SK-N-SH treated with all-trans-retinoic acid at 6 μM for 48 hours (cell line): ENCODE measurements around the gene CELA3A.

Experiments
- ATAC-seq: fragments of 200-7000 bp; cut with Tn5 transposase; 3 replicates; pipeline ENCODE4 v1.9.1; 2020; ENCODE audit warnings: mild to moderate bottlenecking, moderate library complexity
- ARNTL ChIP-seq: fragments of 450-650 bp; formaldehyde crosslinking; IDR thresholded peaks from 2 replicates; pipeline ENCODE4 v1.5.0; 2020; ENCODE audit warnings: low read depth, mild to moderate bottlenecking, moderate library complexity, borderline replicate concordance
- BACH2 ChIP-seq: fragments of 250-450 bp; sonication (Bioruptor Pico); IDR thresholded peaks from 2 replicates; pipeline ENCODE4 v1.9.0; 2021; ENCODE audit warnings: mild to moderate bottlenecking, borderline replicate concordance
- CSDC2 ChIP-seq: fragments of 250-450 bp; sonication (Bioruptor Pico); IDR thresholded peaks from 2 replicates; pipeline ENCODE4 v1.5.0; 2020; ENCODE audit warnings: mild to moderate bottlenecking, moderate library complexity
- CSRNP3 ChIP-seq: fragments of 250-450 bp; sonication (Bioruptor Pico); IDR thresholded peaks from 2 replicates; pipeline ENCODE4 v1.5.1; 2021; ENCODE audit warnings: mild to moderate bottlenecking, moderate library complexity
- GLIS3 ChIP-seq: fragments of 250-450 bp; sonication (Bioruptor Pico); IDR thresholded peaks from 2 replicates; pipeline ENCODE4 v1.5.0; 2020; ENCODE audit warnings: mild to moderate bottlenecking, moderate library complexity
- ISL1 ChIP-seq: fragments of 250-450 bp; sonication (Bioruptor Pico); IDR thresholded peaks from 2 replicates; pipeline ENCODE4 v2.1.2; 2022; ENCODE audit warnings: mild to moderate bottlenecking, moderate library complexity
- OSR1 ChIP-seq: fragments of 250-450 bp; sonication (Bioruptor Pico); IDR thresholded peaks from 2 replicates; pipeline ENCODE4 v1.8.0; 2022; ENCODE audit warnings: moderate library complexity, mild to moderate bottlenecking, inconsistent platforms
- PATZ1 ChIP-seq: fragments of 250-450 bp; sonication (Bioruptor Pico); IDR thresholded peaks from 2 replicates; pipeline ENCODE4 v1.8.0; 2020; ENCODE audit warnings: mild to moderate bottlenecking, moderate library complexity, borderline replicate concordance
- POU6F1 ChIP-seq: fragments of 250-450 bp; sonication (Bioruptor Pico); IDR thresholded peaks from 2 replicates; pipeline ENCODE4 v1.8.0; 2021; ENCODE audit warnings: low read depth, mild to moderate bottlenecking, moderate library complexity, borderline replicate concordance
- PPARA ChIP-seq: fragments of 250-450 bp; sonication (Bioruptor Pico); IDR thresholded peaks from 2 replicates; pipeline ENCODE4 v1.5.0; 2020; ENCODE audit warnings: mild to moderate bottlenecking, borderline replicate concordance
- RARB ChIP-seq: fragments of 250-450 bp; sonication (Bioruptor Pico); IDR thresholded peaks from 2 replicates; pipeline ENCODE4 v1.8.0; 2021; ENCODE audit warnings: mild to moderate bottlenecking, moderate library complexity
- SNAI2 ChIP-seq: fragments of 250-450 bp; sonication (Bioruptor Pico); IDR thresholded peaks from 2 replicates; pipeline ENCODE4 v1.5.0; 2020; ENCODE audit warnings: mild to moderate bottlenecking, moderate library complexity
- TCF4 ChIP-seq: fragments of 250-450 bp; sonication (Bioruptor Pico); IDR thresholded peaks from 2 replicates; pipeline ENCODE4 v1.8.0; 2021; ENCODE audit warnings: mild to moderate bottlenecking, moderate library complexity, borderline replicate concordance
- TOX ChIP-seq: fragments of 250-450 bp; sonication (Bioruptor Pico); IDR thresholded peaks from 2 replicates; pipeline ENCODE4 v1.8.0; 2021; ENCODE audit warnings: mild to moderate bottlenecking, moderate library complexity, borderline replicate concordance
- TSHZ2 ChIP-seq: fragments of 250-450 bp; sonication (Bioruptor Pico); IDR thresholded peaks from 2 replicates; pipeline ENCODE4 v1.5.0; 2020; ENCODE audit warnings: mild to moderate bottlenecking, moderate library complexity
- ZC3H10 ChIP-seq: fragments of 250-450 bp; sonication (Bioruptor Pico); IDR thresholded peaks from 2 replicates; pipeline ENCODE4 v1.5.1; 2021; ENCODE audit warnings: mild to moderate bottlenecking, moderate library complexity
- ZFP3 ChIP-seq: fragments of 250-450 bp; sonication (Bioruptor Pico); IDR thresholded peaks from 2 replicates; pipeline ENCODE4 v1.5.0; 2020; ENCODE audit warnings: mild to moderate bottlenecking, moderate library complexity
- ZFP30 ChIP-seq: fragments of 450-650 bp; formaldehyde crosslinking; IDR thresholded peaks from 2 replicates; pipeline ENCODE4 v1.5.0; 2022; ENCODE audit warnings: mild to moderate bottlenecking, moderate library complexity
- ZNF565 ChIP-seq: fragments of 450-650 bp; formaldehyde crosslinking; conservative IDR thresholded peaks from 2 replicates; pipeline ENCODE4 v1.5.0; 2020; ENCODE audit warnings: low read depth, mild to moderate bottlenecking, moderate library complexity
- ZNF70 ChIP-seq: fragments of 450-650 bp; formaldehyde crosslinking; IDR thresholded peaks from 2 replicates; pipeline ENCODE4 v1.5.0; 2020; ENCODE audit warnings: mild to moderate bottlenecking, moderate library complexity

The CELA3A gene

GRCh38 chr1:22038036-22038435, 36.6 kb downstream of the CELA3A start (continued):
- TF ChIP-seq PATZ1, result no peak
- no peak for TF ChIP-seq TSHZ2 (CRISPR knock-in tag)
- no peak for TF ChIP-seq CSRNP3 (CRISPR knock-in tag)
- no peak for TF ChIP-seq TOX (CRISPR knock-in tag)
- TF ChIP-seq ZNF70 (CRISPR knock-in tag), result no peak

- peak; percentile 80 for ATAC-seq
- TF ChIP-seq CSRNP3 (CRISPR knock-in tag), result no peak
- TF ChIP-seq GLIS3 (CRISPR knock-in tag), result no peak
- TF ChIP-seq PATZ1, result no peak
- no peak for TF ChIP-seq ARNTL
- TF ChIP-seq OSR1 (CRISPR knock-in tag), result no peak
- TF ChIP-seq CSDC2 (CRISPR knock-in tag), result no peak
- TF ChIP-seq ZNF565 (CRISPR knock-in tag), result no peak
- no peak for TF ChIP-seq ZNF70 (CRISPR knock-in tag)
- no peak for TF ChIP-seq ZFP30 (CRISPR knock-in tag)
- TF ChIP-seq ISL1, result no peak
- no peak for TF ChIP-seq PPARA (CRISPR knock-in tag)
- no peak for TF ChIP-seq SNAI2 (CRISPR knock-in tag)
- TF ChIP-seq ZFP3 (CRISPR knock-in tag), result no peak
- no peak for TF ChIP-seq ZC3H10
- no peak for TF ChIP-seq BACH2 (CRISPR knock-in tag)
- no peak for TF ChIP-seq POU6F1 (CRISPR knock-in tag)
- no peak for TF ChIP-seq TSHZ2 (CRISPR knock-in tag)
- no peak for TF ChIP-seq RARB (CRISPR knock-in tag)
- TF ChIP-seq TOX (CRISPR knock-in tag), result no peak
- TF ChIP-seq TCF4 (CRISPR knock-in tag), result no peak
These were observed 38.3 kb downstream of the CELA3A start for GRCh38 chr1:22039594-22040285.
